22Rv1 (cell line): Measurements from ENCODE around the gene CCDC92.

ENCODE experiments used
- H3K27ac ChIP-seq: fragments of 450-650 bp; 2 replicates; pipeline ENCODE4 v1.5.1; 2017
- ZFX ChIP-seq: fragments of 450-650 bp; IDR thresholded peaks from 2 replicates; pipeline ENCODE4 v1.6.1; 2017; ENCODE audit warnings: antibody characterized with exemption, borderline replicate concordance
- TF ChIP-seq, protein P1 (sequence below): fragments of 450-650 bp; IDR thresholded peaks from 2 replicates; pipeline ENCODE4 v1.5.1; 2017; ENCODE audit warnings: mild to moderate bottlenecking

CCDC92 gene

DNA sequence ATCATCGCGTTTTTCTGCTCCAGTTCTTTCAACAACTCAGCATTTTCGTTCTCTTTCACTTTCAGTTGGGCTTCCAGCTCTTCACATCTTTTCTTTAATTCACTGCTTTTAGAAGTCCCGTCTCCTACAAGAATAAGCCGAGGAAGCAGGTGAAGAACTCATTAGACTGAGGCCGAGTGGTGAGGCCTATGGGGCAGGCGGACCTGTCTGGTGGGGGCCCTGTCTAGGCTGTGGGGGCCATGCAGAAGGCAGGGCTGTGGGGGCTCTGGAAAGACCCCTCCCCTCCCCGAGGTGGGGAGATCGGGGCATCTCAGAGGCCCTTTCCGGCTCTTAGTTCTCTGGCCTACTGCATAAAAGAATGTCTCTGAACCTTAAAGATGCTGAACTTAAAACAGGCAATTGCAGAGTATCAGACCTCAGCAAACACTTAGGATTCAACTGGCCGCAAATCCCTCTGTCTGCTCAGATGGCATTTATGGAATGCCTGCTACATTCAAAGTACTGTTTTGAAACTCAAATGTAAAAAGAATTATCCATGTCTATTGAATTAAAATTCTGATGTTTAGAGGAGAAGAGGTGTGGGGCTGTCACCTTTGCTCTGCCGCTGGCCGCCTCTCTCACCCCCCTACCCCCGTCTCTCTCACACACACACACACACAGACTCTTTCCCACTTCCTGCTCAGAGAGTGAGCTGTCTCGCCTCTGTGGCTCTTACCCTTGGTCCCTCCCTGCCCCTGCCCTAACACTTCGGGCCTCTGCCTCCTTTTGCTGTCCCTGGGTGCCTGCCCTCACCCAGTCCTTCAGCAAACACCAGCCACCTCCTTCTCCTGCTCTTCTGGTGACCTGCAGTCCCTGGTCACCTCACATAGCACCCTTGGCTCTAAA, 34.7 kb downstream of the CCDC92 start:
- H3K27ac ChIP-seq: no peak overlapping the region
- TF ChIP-seq ZFX: no peak
- TF ChIP-seq, protein P1, sequence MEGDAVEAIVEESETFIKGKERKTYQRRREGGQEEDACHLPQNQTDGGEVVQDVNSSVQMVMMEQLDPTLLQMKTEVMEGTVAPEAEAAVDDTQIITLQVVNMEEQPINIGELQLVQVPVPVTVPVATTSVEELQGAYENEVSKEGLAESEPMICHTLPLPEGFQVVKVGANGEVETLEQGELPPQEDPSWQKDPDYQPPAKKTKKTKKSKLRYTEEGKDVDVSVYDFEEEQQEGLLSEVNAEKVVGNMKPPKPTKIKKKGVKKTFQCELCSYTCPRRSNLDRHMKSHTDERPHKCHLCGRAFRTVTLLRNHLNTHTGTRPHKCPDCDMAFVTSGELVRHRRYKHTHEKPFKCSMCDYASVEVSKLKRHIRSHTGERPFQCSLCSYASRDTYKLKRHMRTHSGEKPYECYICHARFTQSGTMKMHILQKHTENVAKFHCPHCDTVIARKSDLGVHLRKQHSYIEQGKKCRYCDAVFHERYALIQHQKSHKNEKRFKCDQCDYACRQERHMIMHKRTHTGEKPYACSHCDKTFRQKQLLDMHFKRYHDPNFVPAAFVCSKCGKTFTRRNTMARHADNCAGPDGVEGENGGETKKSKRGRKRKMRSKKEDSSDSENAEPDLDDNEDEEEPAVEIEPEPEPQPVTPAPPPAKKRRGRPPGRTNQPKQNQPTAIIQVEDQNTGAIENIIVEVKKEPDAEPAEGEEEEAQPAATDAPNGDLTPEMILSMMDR: no peak

DNA sequence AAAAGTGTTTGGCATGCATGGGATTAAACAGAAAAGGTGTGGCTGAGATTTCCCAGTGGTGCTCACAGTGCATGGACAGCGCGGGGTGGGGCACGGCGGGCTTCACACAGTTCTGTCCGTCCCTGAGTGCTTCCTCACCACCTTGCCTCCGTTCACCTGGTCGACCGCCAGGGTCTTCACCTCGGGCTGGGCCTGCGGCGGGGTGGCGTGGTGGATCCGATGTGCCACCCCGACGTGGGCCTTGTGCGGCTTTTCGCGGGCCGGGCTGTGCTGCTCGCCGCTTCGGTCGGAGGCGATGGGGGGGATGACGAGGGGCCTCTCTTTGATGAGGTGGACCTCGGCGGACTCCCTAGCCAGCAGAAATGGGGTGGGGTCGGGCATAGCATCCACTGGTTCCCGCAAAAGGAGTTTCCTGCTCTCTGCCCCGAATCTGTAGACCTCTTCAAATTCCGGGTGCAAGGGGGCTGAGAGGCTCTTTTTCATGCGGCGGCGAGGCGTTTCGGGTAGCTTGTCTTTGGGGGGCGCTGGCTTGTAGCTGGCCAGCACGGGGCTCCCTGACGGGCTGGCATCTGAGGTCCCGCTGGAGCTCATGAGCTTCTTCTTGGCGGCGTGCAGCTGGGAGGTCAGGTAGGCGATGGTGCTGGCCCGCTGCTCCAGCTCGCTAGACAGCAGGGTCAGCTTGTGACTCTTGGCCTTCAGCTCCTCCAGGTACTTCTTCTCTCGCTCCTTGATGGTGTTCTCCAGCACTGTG, 35.5 kb downstream of the CCDC92 start:
- H3K27ac ChIP-seq: no peak overlapping the region
- TF ChIP-seq ZFX: no peak
- TF ChIP-seq, protein P1: no peak

DNA sequence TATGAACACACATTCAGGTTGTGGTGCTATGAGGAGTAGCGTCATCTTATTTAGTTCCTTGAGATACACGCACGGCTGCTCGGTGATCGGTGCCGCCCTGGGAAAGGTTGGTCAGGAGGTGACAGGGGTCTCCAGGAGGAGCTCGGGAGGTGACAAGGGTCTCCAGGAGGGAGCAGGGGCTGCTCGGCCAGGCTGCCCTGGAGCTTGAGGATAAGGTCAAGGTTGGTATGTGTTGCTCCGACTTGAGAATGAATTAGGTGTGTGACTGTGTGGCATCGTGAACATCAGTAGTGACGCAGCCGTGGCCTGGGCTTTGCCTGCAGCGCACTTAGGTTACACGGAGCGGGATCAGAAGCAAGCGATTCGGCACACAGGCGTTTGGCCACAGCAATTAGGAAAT, 36.2 kb downstream of the CCDC92 start:
- TF ChIP-seq, protein P1: no peak
- no peak for TF ChIP-seq ZFX
- H3K27ac ChIP-seq: no peak overlapping the region

DNA sequence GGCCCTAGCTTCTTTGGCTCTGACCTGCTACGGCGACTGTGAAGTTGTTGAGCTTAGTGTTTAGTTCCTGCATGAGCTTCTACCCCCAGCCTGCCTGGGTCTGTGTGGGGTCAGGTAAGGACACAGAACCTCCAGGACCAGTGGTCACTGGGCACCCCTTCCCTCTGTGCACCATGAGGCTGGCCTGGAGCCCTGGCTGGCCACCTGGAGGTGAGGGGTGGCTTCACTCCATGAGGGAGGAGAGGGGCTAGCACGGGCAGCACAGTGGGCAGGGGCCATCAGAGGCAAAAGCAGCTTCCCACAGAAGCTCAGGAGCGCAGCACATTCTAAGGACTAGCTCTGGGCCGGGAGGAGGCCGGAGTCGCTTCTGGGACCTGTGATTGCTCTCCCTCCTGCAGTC, 36.7 kb downstream of the CCDC92 start:
- no peak for TF ChIP-seq ZFX
- TF ChIP-seq, protein P1: no peak
- H3K27ac ChIP-seq: no peak overlapping the region

DNA sequence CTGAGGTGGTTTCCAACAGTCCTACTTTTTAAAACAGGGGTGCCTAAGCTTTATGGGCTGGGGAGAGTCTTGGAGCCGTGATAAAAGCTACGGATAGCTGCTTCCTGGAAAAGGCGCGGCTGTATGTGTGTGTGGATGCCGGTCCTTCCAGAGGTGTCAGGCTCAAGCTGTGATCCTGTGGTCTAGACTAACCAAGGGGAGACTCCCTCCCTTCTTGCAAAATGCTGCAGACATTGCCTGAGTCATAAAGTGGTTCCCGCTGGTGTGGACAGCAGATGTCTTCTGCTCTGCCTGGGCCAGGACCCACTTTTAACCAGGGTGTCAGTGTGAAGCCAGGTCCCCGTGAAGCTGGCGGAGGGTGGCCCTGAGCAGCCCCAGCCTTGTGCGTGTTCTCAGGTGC, 37.8 kb downstream of the CCDC92 start:
- no peak overlapping the region for H3K27ac ChIP-seq
- TF ChIP-seq, protein P1: no peak
- no peak for TF ChIP-seq ZFX

DNA sequence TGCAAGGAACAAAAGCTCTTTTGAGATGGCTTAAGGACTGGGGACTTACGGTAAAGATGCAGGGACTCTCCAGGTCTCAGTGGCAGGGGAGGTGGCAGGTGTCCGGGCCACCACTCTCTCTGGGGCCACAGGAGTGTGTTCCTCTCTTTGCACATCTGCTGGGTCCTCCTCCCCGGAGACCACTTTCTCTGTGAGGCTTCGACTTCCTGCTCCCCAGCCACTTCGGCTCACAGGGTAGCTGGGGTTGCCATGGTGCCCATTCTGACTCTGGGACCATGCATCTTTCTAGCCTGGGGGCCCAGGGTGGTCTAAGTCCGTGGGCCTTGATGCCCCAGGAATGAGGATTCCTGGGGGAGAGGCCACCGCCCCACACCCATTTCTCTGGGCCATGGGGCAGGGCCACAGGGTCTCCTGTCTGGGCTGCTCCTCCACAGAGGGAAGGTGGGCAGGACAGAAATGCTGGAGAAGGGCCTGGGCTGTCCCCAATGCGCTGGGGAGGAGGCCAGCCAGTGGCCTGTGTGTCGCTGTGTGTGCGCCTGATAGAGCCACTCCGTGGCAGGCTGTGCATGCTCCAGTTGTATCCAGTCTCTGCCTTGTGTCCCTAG, 38.5 kb downstream of the CCDC92 start:
- TF ChIP-seq, protein P1: no peak
- TF ChIP-seq ZFX: no peak
- H3K27ac ChIP-seq: no peak overlapping the region
